OCI-LY3 (cell line): ENCODE measurements around the gene IFI16.

ENCODE experiments used
- EZH2phosphoT487 ChIP-seq: fragments of 200-600 bp; shearing (Covaris generic); IDR thresholded peaks from 2 replicates; pipeline ENCODE4 v1.6.1; 2018; ENCODE audit warnings: antibody characterized with exemption, mixed run types, low read depth
- TF ChIP-seq, protein P1 (sequence below): fragments of 200-600, 300-600 bp; sonication (generic); IDR thresholded peaks from 2 replicates; pipeline ENCODE4 v1.5.1; 2014; ENCODE audit warnings: antibody characterized with exemption, low read length, low read depth

DNA sequence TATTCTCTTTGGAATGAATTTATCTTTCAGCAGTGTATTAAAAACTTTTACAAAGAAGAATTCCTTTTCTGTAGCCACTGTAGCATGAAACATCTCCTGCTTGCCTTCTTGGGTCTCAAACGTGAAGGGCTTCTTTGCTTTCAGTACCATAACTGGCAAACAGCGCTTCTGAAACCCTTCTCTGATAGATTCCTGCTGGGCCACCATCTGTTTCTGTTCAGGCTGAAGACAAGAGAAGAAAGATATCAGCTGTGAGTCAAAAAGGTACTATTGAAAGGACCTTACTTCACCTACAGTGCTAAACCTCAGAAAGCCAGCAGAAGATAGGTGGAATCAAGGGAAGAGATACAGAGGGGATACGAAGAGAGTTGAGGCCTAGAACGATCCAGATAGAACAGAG lies 56.4 kb downstream of the IFI16 start:
- TF ChIP-seq, protein P1, sequence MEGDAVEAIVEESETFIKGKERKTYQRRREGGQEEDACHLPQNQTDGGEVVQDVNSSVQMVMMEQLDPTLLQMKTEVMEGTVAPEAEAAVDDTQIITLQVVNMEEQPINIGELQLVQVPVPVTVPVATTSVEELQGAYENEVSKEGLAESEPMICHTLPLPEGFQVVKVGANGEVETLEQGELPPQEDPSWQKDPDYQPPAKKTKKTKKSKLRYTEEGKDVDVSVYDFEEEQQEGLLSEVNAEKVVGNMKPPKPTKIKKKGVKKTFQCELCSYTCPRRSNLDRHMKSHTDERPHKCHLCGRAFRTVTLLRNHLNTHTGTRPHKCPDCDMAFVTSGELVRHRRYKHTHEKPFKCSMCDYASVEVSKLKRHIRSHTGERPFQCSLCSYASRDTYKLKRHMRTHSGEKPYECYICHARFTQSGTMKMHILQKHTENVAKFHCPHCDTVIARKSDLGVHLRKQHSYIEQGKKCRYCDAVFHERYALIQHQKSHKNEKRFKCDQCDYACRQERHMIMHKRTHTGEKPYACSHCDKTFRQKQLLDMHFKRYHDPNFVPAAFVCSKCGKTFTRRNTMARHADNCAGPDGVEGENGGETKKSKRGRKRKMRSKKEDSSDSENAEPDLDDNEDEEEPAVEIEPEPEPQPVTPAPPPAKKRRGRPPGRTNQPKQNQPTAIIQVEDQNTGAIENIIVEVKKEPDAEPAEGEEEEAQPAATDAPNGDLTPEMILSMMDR, result no peak
- TF ChIP-seq EZH2phosphoT487, result no peak
